Natural killer cell (primary cell): ENCODE results near the gene ADGRL2. TPM values are rescaled to one million over a fixed set of nuclear protein-coding genes. Genes with fewer than 3 reads are reported as not detected.

ENCODE experiments used
- ATAC-seq, 3 donors: fragments of 150-1000 bp in 2 of 3; fragments of 200-7000 bp in 1 of 3; cut with Tn5 transposase; 1 replicate in 1 of 3; 2 replicates in 2 of 3; pipeline ENCODE4 v1.10.0; 2021; ENCODE audit warnings: mild to moderate bottlenecking in 2 of 3, moderate library complexity in 2 of 3
- DNase-seq, 2 donors: peaks; one replicate each; pipeline versions ENCODE4 v3.0.0 to v3.0.0-alpha.2; 2013 to 2021; ENCODE audit warnings: mixed read lengths in 1 of 2
- H3K27ac ChIP-seq: one replicate; pipeline ENCODE4 v1.5.1; 2013; ENCODE audit warnings: mild to moderate bottlenecking, low read length
- H3K27me3 ChIP-seq: one replicate; pipeline ENCODE4 v1.6.1; 2013; ENCODE audit warnings: low read length; ENCODE audit not compliant: control insufficient read depth, insufficient read depth
- H3K36me3 ChIP-seq: one replicate; pipeline ENCODE4 v1.6.1; 2013; ENCODE audit warnings: low read length; ENCODE audit not compliant: control insufficient read depth, insufficient read depth
- H3K4me1 ChIP-seq: one replicate; pipeline ENCODE4 v1.6.1; 2013; ENCODE audit warnings: low read length; ENCODE audit not compliant: control insufficient read depth, insufficient read depth
- H3K4me3 ChIP-seq: one replicate; pipeline ENCODE4 v1.5.1; 2013; ENCODE audit warnings: low read length
- H3K9me3 ChIP-seq: one replicate; pipeline ENCODE4 v1.6.1; 2013; ENCODE audit warnings: low read length; ENCODE audit not compliant: control insufficient read depth, insufficient read depth
- H3K27ac Mint-ChIP-seq, 2 donors: one replicate each; pipeline ENCODE4 v1.8.0; 2022; ENCODE audit warnings: mild to moderate bottlenecking in 2 of 2, mixed read lengths in 2 of 2, moderate library complexity in 1 of 2
- H3K27me3 Mint-ChIP-seq, 2 donors: one replicate each; pipeline ENCODE4 v1.8.0; 2022; ENCODE audit warnings: low read depth in 2 of 2, mixed read lengths in 2 of 2
- H3K36me3 Mint-ChIP-seq: one replicate; pipeline ENCODE4 v1.8.0; 2022; ENCODE audit warnings: mixed read lengths
- H3K4me1 Mint-ChIP-seq, 2 donors: one replicate each; pipeline ENCODE4 v1.8.0; 2022; ENCODE audit warnings: mixed read lengths in 2 of 2
- H3K4me3 Mint-ChIP-seq: one replicate; pipeline ENCODE4 v1.8.0; 2022; ENCODE audit warnings: mild to moderate bottlenecking, moderate library complexity, mixed read lengths
- H3K9me3 Mint-ChIP-seq, 2 donors: one replicate each; pipeline ENCODE4 v1.8.0; 2022; ENCODE audit warnings: mixed read lengths in 2 of 2
- WGBS: methylation state at CpG from one replicate; pipeline ENCODE4 v1.1.7; 2013; ENCODE audit warnings: missing lambda C conversion rate; ENCODE audit not compliant: insufficient coverage; 5-methylcytosine and 5-hydroxymethylcytosine counted together
- intact Hi-C: fragments of 100-400 bp; cut with micrococcal nuclease; formaldehyde crosslinking; loops from one replicate; pipeline ENCODE4 v1.14.2; 2022
- total RNA-seq, 4 donors: library from RNA; stranded (reverse); fragments of 120-200 nt in 1 of 4; gene quantifications; one replicate each; pipeline versions ENCODE4 v1.2.3 to v1.2.4, GENCODE V29; 2013 to 2022
- TF ChIP-seq, protein P1 (sequence below): fragments of 200-600 bp; IDR thresholded peaks from one replicate; pipeline ENCODE4 v1.8.0; 2022; ENCODE audit warnings: antibody characterized with exemption

The ADGRL2 gene
- total RNA-seq, 3 donors from 2014 or later (not counting 1 experiment from before 2014, with no cell fraction given) = not detected

DNA sequence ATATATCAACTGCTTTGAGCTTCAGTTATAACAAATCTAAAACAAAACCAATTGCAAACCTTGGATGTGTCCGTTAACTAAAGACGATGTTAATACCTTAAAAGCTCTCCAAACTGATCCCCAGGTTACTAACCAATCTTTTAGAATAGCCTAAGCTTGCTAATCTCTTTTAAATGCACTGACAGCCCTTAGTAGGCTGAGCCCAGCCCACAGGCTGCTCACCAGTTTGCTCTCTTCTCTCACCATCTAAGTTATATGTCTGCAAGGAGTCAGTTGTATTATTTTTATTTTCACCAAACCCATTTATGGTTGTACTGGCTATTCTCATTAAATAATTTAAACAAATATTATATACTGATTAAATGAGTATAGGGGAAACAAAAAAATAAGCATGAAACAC lies 199.5 kb downstream of the ADGRL2 start:
- H3K4me3 Mint-ChIP-seq = no peak overlapping the region
- H3K27me3 ChIP-seq = no peaks in the 10 kb centered on the region
- H3K27ac Mint-ChIP-seq = no peak overlapping the region
- DNase-seq = no peak
- TF ChIP-seq, protein P1, sequence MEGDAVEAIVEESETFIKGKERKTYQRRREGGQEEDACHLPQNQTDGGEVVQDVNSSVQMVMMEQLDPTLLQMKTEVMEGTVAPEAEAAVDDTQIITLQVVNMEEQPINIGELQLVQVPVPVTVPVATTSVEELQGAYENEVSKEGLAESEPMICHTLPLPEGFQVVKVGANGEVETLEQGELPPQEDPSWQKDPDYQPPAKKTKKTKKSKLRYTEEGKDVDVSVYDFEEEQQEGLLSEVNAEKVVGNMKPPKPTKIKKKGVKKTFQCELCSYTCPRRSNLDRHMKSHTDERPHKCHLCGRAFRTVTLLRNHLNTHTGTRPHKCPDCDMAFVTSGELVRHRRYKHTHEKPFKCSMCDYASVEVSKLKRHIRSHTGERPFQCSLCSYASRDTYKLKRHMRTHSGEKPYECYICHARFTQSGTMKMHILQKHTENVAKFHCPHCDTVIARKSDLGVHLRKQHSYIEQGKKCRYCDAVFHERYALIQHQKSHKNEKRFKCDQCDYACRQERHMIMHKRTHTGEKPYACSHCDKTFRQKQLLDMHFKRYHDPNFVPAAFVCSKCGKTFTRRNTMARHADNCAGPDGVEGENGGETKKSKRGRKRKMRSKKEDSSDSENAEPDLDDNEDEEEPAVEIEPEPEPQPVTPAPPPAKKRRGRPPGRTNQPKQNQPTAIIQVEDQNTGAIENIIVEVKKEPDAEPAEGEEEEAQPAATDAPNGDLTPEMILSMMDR = no peak
- no peaks in the 10 kb centered on the region for H3K36me3 Mint-ChIP-seq
- 94% methylated on average over 2 of the region's 2 CpGs for WGBS
- no peaks in the 10 kb centered on the region for H3K9me3 ChIP-seq
- H3K9me3 Mint-ChIP-seq = peaks cover 0 to 2% of the 10 kb centered on the region in 2 donors
- H3K4me3 ChIP-seq = no peak overlapping the region
- intact Hi-C loops = no loop called here
- H3K27ac ChIP-seq = no peak overlapping the region
- no peaks in the 10 kb centered on the region for H3K36me3 ChIP-seq
- H3K4me1 Mint-ChIP-seq = no peaks in the 10 kb centered on the region
- ATAC-seq = no peak
- no peaks in the 10 kb centered on the region for H3K27me3 Mint-ChIP-seq
- no peaks in the 10 kb centered on the region for H3K4me1 ChIP-seq

DNA sequence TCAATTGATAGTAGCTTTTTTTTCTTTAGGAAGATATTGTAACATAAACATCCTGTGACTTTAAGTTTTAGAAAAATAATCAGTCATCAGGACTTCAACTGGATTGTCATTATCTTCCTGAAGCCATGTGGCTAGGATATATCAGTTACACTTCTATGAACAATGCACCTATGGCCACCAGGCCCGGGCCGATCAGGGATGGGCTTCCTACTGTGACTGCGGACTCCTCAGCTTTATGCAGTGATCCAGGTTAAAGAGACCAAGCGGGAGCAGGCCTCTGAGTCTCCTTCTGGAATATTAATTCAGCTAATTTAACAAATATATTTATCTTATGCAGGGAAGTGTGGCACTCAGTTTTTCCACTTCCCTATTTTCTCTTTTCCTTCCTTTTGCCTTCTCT lies 200.6 kb downstream of the ADGRL2 start:
- Histone ChIP-seq H3K27ac (no peak overlapping the region), H3K9me3 (no peaks in the 10 kb centered on the region), H3K36me3 (no peaks in the 10 kb centered on the region), H3K4me3 (no peak overlapping the region), H3K4me1 (no peaks in the 10 kb centered on the region), H3K27me3 (no peaks in the 10 kb centered on the region)
- intact Hi-C loops = no loop called here
- no peak for ATAC-seq
- H3K36me3 Mint-ChIP-seq = no peaks in the 10 kb centered on the region
- H3K27ac Mint-ChIP-seq = no peak overlapping the region
- DNase-seq = no peak
- peaks cover 0 to 3% of the 10 kb centered on the region in 2 donors for H3K9me3 Mint-ChIP-seq
- WGBS = 88% methylated on average over 4 of the region's 4 CpGs
- H3K27me3 Mint-ChIP-seq = no peaks in the 10 kb centered on the region
- no peaks in the 10 kb centered on the region for H3K4me1 Mint-ChIP-seq
- H3K4me3 Mint-ChIP-seq = no peak overlapping the region
- TF ChIP-seq, protein P1 = no peak

DNA sequence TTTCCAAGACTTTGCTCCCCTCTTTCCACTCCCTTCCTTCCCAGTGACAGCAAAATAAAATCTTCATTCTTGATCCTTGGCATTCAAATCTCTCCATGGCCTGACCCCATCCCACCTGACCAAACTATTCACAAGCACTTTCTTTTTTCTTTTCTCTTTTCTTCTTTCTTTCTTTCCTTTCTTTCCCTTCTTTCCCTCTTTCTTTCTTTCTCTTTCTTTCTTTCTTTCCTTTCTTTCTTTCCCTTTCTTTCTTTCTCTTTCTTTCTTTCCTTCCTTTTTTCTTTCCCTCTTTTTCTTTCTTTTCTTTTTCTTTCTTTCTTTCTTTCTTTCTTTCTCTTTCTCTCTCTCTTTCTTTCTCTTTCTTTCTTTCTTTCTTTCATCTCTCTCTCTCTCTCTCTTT lies 207.1 kb downstream of the ADGRL2 start:
- no peak for ATAC-seq
- TF ChIP-seq, protein P1 = no peak
- intact Hi-C loops = no loop called here
- H3K27me3 ChIP-seq = no peaks in the 10 kb centered on the region
- H3K27me3 Mint-ChIP-seq = no peaks in the 10 kb centered on the region
- peaks cover 8 to 15% of the 10 kb centered on the region in 2 donors for H3K9me3 Mint-ChIP-seq
- no peaks in the 10 kb centered on the region for H3K9me3 ChIP-seq
- no peak overlapping the region for H3K4me3 ChIP-seq
- no peaks in the 10 kb centered on the region for H3K4me1 ChIP-seq
- H3K36me3 Mint-ChIP-seq = no peaks in the 10 kb centered on the region
- no peak overlapping the region for H3K4me3 Mint-ChIP-seq
- no peaks in the 10 kb centered on the region for H3K4me1 Mint-ChIP-seq
- H3K36me3 ChIP-seq = no peaks in the 10 kb centered on the region
- DNase-seq = no peak
- no peak overlapping the region for H3K27ac ChIP-seq
- H3K27ac Mint-ChIP-seq = no peak overlapping the region

DNA sequence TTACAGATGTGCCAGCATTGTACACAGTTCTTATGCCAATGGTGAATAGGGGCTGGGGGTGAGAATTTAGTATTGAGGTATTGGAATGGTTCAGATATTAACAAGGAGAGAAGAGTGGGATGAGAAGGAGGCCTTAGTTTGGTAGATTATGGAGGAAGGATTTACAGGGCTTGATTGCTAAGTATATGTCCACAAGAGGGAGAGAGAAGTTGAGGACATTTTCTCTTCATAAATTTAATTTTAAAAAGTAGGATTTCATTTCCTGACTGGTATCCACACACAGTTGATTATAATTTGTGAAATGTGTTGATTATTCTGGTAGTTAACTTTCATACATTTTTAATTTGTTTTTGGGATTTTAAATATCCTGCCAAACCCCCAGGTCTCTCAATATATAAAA lies 213.0 kb downstream of the ADGRL2 start:
- no peak overlapping the region for H3K4me3 Mint-ChIP-seq
- TF ChIP-seq, protein P1 = no peak
- H3K36me3 Mint-ChIP-seq = no peaks in the 10 kb centered on the region
- no peaks in the 10 kb centered on the region for H3K36me3 ChIP-seq
- no peak for DNase-seq
- peaks cover 6% of the 10 kb centered on the region for H3K9me3 ChIP-seq
- ATAC-seq = no peak
- no peaks in the 10 kb centered on the region for H3K4me1 ChIP-seq
- H3K4me1 Mint-ChIP-seq = no peaks in the 10 kb centered on the region
- intact Hi-C loops = no loop called here
- H3K9me3 Mint-ChIP-seq = peaks cover 10 to 12% of the 10 kb centered on the region in 2 donors
- no peaks in the 10 kb centered on the region for H3K27me3 Mint-ChIP-seq
- H3K27me3 ChIP-seq = no peaks in the 10 kb centered on the region
- no peak overlapping the region for H3K27ac ChIP-seq
- H3K4me3 ChIP-seq = no peak overlapping the region
- H3K27ac Mint-ChIP-seq = no peak overlapping the region
